SK-N-SH treated with all-trans-retinoic acid at 6 μM for 48 hours (cell line): ENCODE data around the gene SPATA22.
"Not testable (repeated sequence)": the region's sequence is repeated elsewhere in the genome, so short reads cannot be mapped to it uniquely, and the experiment has no call there.

Experiments
- ATAC-seq: fragments of 200-7000 bp; cut with Tn5 transposase; 3 replicates; pipeline ENCODE4 v1.9.1; 2020; ENCODE audit warnings: mild to moderate bottlenecking, moderate library complexity
- ARNTL ChIP-seq: fragments of 450-650 bp; formaldehyde crosslinking; IDR thresholded peaks from 2 replicates; pipeline ENCODE4 v1.5.0; 2020; ENCODE audit warnings: low read depth, mild to moderate bottlenecking, moderate library complexity, borderline replicate concordance
- BACH2 ChIP-seq: fragments of 250-450 bp; sonication (Bioruptor Pico); IDR thresholded peaks from 2 replicates; pipeline ENCODE4 v1.9.0; 2021; ENCODE audit warnings: mild to moderate bottlenecking, borderline replicate concordance
- CREB5 ChIP-seq: fragments of 250-450 bp; sonication (Bioruptor Pico); IDR thresholded peaks from 2 replicates; pipeline ENCODE4 v1.5.1; 2020; ENCODE audit warnings: low read depth, mild to moderate bottlenecking, moderate library complexity
- CSDC2 ChIP-seq: fragments of 250-450 bp; sonication (Bioruptor Pico); IDR thresholded peaks from 2 replicates; pipeline ENCODE4 v1.5.0; 2020; ENCODE audit warnings: mild to moderate bottlenecking, moderate library complexity
- CSRNP3 ChIP-seq: fragments of 250-450 bp; sonication (Bioruptor Pico); IDR thresholded peaks from 2 replicates; pipeline ENCODE4 v1.5.1; 2021; ENCODE audit warnings: mild to moderate bottlenecking, moderate library complexity
- ESRRG ChIP-seq: fragments of 250-450 bp; sonication (Bioruptor Pico); IDR thresholded peaks from 2 replicates; pipeline ENCODE4 v1.6.1; 2021; ENCODE audit warnings: mild to moderate bottlenecking
- GLIS3 ChIP-seq: fragments of 250-450 bp; sonication (Bioruptor Pico); IDR thresholded peaks from 2 replicates; pipeline ENCODE4 v1.5.0; 2020; ENCODE audit warnings: mild to moderate bottlenecking, moderate library complexity
- ISL1 ChIP-seq: fragments of 250-450 bp; sonication (Bioruptor Pico); IDR thresholded peaks from 2 replicates; pipeline ENCODE4 v2.1.2; 2022; ENCODE audit warnings: mild to moderate bottlenecking, moderate library complexity
- OSR1 ChIP-seq: fragments of 250-450 bp; sonication (Bioruptor Pico); IDR thresholded peaks from 2 replicates; pipeline ENCODE4 v1.8.0; 2022; ENCODE audit warnings: moderate library complexity, mild to moderate bottlenecking, inconsistent platforms
- POU6F1 ChIP-seq: fragments of 250-450 bp; sonication (Bioruptor Pico); IDR thresholded peaks from 2 replicates; pipeline ENCODE4 v1.8.0; 2021; ENCODE audit warnings: low read depth, mild to moderate bottlenecking, moderate library complexity, borderline replicate concordance
- PPARA ChIP-seq: fragments of 250-450 bp; sonication (Bioruptor Pico); IDR thresholded peaks from 2 replicates; pipeline ENCODE4 v1.5.0; 2020; ENCODE audit warnings: mild to moderate bottlenecking, borderline replicate concordance
- RARB ChIP-seq: fragments of 250-450 bp; sonication (Bioruptor Pico); IDR thresholded peaks from 2 replicates; pipeline ENCODE4 v1.8.0; 2021; ENCODE audit warnings: mild to moderate bottlenecking, moderate library complexity
- SNAI2 ChIP-seq: fragments of 250-450 bp; sonication (Bioruptor Pico); IDR thresholded peaks from 2 replicates; pipeline ENCODE4 v1.5.0; 2020; ENCODE audit warnings: mild to moderate bottlenecking, moderate library complexity
- TCF4 ChIP-seq: fragments of 250-450 bp; sonication (Bioruptor Pico); IDR thresholded peaks from 2 replicates; pipeline ENCODE4 v1.8.0; 2021; ENCODE audit warnings: mild to moderate bottlenecking, moderate library complexity, borderline replicate concordance
- ZC3H10 ChIP-seq: fragments of 250-450 bp; sonication (Bioruptor Pico); IDR thresholded peaks from 2 replicates; pipeline ENCODE4 v1.5.1; 2021; ENCODE audit warnings: mild to moderate bottlenecking, moderate library complexity
- ZFP30 ChIP-seq: fragments of 450-650 bp; formaldehyde crosslinking; IDR thresholded peaks from 2 replicates; pipeline ENCODE4 v1.5.0; 2022; ENCODE audit warnings: mild to moderate bottlenecking, moderate library complexity
- ZNF70 ChIP-seq: fragments of 450-650 bp; formaldehyde crosslinking; IDR thresholded peaks from 2 replicates; pipeline ENCODE4 v1.5.0; 2020; ENCODE audit warnings: mild to moderate bottlenecking, moderate library complexity
- ZNF8 ChIP-seq: fragments of 450-650 bp; formaldehyde crosslinking; IDR thresholded peaks from 2 replicates; pipeline ENCODE4 v1.5.0; 2020; ENCODE audit warnings: mild to moderate bottlenecking, moderate library complexity
- TF ChIP-seq, protein P1 (sequence below): fragments of 250-450 bp; sonication (Bioruptor Pico); IDR thresholded peaks from 2 replicates; pipeline ENCODE4 v1.5.0; 2020; ENCODE audit warnings: mild to moderate bottlenecking, moderate library complexity

SPATA22 gene

DNA sequence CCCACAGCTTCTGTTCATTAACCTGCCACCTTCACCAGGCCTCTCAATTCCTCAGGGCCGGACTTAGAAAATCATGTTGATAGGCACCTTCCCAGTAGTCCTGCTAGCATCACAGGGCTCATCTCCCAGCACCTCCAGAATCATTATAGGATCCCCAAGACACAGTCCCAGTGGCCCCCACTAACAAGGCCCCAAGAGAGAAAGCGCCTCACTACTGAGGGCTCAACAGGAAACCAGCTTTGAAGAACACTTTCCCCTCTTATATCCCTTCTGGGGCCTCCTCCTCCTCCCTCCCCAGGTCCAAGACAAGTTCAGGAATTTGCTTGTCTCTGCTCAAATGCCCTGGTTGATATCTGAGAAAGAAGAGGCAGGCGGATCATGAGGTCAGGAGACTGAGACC, 60.5 kb downstream of the SPATA22 start, which contains the start of gene OR3A3 (continued):
- TF ChIP-seq, protein P1, sequence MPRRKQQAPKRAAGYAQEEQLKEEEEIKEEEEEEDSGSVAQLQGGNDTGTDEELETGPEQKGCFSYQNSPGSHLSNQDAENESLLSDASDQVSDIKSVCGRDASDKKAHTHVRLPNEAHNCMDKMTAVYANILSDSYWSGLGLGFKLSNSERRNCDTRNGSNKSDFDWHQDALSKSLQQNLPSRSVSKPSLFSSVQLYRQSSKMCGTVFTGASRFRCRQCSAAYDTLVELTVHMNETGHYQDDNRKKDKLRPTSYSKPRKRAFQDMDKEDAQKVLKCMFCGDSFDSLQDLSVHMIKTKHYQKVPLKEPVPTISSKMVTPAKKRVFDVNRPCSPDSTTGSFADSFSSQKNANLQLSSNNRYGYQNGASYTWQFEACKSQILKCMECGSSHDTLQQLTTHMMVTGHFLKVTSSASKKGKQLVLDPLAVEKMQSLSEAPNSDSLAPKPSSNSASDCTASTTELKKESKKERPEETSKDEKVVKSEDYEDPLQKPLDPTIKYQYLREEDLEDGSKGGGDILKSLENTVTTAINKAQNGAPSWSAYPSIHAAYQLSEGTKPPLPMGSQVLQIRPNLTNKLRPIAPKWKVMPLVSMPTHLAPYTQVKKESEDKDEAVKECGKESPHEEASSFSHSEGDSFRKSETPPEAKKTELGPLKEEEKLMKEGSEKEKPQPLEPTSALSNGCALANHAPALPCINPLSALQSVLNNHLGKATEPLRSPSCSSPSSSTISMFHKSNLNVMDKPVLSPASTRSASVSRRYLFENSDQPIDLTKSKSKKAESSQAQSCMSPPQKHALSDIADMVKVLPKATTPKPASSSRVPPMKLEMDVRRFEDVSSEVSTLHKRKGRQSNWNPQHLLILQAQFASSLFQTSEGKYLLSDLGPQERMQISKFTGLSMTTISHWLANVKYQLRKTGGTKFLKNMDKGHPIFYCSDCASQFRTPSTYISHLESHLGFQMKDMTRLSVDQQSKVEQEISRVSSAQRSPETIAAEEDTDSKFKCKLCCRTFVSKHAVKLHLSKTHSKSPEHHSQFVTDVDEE (CRISPR knock-in tag), result no peak
- TF ChIP-seq PPARA (CRISPR knock-in tag) (no peak), CSDC2 (CRISPR knock-in tag) (no peak), SNAI2 (no peak)

DNA sequence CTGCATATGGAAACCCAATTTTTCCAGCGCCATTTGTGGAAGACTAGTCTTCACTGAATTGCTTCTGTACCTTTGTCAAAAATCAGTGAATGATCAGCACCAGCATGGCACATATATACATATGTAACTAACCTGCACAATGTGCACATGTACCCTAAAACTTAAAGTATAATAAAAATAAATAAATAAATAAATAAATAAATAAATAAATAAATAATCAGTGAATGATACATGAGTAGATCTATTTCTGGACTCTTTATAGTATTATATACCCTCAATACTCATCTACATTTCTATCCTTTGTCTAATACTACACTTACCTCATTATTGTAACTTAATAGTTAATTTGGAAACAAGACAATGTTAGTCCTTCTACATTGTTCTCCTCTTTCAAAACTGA, 67.8 kb downstream of the SPATA22 start:
- ATAC-seq, result not testable (repeated sequence)

- TF ChIP-seq CREB5 (CRISPR knock-in tag), result no peak
- TF ChIP-seq RARB, result no peak
- TF ChIP-seq ARNTL, result no peak
- no peak for TF ChIP-seq BACH2
- no peak for TF ChIP-seq ZC3H10 (CRISPR knock-in tag)
- TF ChIP-seq TCF4 (CRISPR knock-in tag), result no peak
- TF ChIP-seq POU6F1 (CRISPR knock-in tag), result no peak
- TF ChIP-seq ZNF8, result no peak
- TF ChIP-seq OSR1, result no peak
- TF ChIP-seq PPARA (CRISPR knock-in tag), result no peak
- no peak for TF ChIP-seq ISL1 (CRISPR knock-in tag)
- ATAC-seq, result no peak
These were observed 69.8 kb downstream of the SPATA22 start for GRCh38 chr17:3401786-3402185.

DNA sequence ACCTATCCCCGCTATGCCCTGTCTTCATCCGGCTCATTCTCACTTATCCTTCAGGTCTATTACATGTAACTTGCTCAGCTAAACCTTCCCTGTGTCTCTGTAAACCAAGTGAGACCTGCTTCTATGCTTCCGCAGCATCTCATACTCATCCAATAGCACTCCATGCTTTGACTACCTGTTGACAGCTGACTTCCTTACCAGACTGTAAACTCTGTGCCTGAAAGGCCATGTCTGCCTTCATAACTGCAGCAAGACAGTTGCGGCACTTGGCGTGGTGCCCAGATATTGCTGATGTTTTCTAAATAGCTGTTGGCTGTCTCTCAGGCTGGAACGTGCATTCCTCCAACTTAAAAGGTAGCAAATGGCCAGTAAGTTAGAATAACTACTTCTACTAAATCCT, 71.6 kb downstream of the SPATA22 start:
- ATAC-seq, result no peak
- TF ChIP-seq TCF4 (CRISPR knock-in tag), result no peak
- TF ChIP-seq, protein P1 (CRISPR knock-in tag), result no peak
- no peak for TF ChIP-seq OSR1
- TF ChIP-seq CSDC2 (CRISPR knock-in tag), result no peak
- no peak for TF ChIP-seq ZFP30 (CRISPR knock-in tag)
- no peak for TF ChIP-seq ESRRG (CRISPR knock-in tag)
- no peak for TF ChIP-seq ZNF8
- TF ChIP-seq GLIS3 (CRISPR knock-in tag), result no peak
- no peak for TF ChIP-seq PPARA (CRISPR knock-in tag)
- TF ChIP-seq POU6F1 (CRISPR knock-in tag), result no peak
- TF ChIP-seq SNAI2, result no peak
- TF ChIP-seq CSRNP3, result no peak
- no peak for TF ChIP-seq ZC3H10 (CRISPR knock-in tag)
- no peak for TF ChIP-seq ZNF70 (CRISPR knock-in tag)
- no peak for TF ChIP-seq BACH2
- no peak for TF ChIP-seq RARB
- no peak for TF ChIP-seq ISL1 (CRISPR knock-in tag)
